ENCODE measurements around the gene MYB.

GRCh38 chr6:135234492-135234780, 53.3 kb downstream of the MYB start:
- TF ChIP-seq, protein P1, sequence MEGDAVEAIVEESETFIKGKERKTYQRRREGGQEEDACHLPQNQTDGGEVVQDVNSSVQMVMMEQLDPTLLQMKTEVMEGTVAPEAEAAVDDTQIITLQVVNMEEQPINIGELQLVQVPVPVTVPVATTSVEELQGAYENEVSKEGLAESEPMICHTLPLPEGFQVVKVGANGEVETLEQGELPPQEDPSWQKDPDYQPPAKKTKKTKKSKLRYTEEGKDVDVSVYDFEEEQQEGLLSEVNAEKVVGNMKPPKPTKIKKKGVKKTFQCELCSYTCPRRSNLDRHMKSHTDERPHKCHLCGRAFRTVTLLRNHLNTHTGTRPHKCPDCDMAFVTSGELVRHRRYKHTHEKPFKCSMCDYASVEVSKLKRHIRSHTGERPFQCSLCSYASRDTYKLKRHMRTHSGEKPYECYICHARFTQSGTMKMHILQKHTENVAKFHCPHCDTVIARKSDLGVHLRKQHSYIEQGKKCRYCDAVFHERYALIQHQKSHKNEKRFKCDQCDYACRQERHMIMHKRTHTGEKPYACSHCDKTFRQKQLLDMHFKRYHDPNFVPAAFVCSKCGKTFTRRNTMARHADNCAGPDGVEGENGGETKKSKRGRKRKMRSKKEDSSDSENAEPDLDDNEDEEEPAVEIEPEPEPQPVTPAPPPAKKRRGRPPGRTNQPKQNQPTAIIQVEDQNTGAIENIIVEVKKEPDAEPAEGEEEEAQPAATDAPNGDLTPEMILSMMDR (IDR thresholded peaks at IDR 0.05) = no peak
- TF ChIP-seq POLR2A (IDR thresholded peaks at IDR 0.05) = no peak
